ENCODE results near the gene DAAM1. TPM values are rescaled to one million over a fixed set of nuclear protein-coding genes. Genes with fewer than 3 reads are reported as not detected.

DAAM1 gene
- total RNA-seq, 1 donor from 2014 or later, result 146 TPM

DNA sequence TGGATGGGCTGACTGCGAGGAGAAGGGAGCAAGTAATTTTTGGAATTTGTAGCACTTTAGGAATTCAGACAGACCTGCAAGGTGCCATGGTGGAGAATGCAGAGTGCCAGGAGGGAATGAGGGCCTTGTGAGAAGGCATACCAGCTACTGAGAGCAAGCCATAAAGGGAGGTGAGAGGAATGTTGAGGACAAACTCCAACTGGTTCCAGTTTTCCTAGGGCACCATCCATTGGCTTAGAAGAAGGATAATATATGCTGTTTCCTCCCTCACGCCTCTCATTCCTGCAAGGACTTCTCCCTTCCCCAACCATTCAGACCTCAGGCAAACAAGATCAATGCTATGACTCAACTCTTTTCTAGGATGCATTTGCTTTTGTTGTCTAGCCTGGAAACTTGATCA, 11.2 kb upstream of the DAAM1 start:
- Mint-ChIP-seq H3K36me3 (ENCODE audit: unreplicated experiment) (no peaks in the 10 kb centered on the region), H3K9me3 (ENCODE audit: unreplicated experiment) (no peaks in the 10 kb centered on the region), H3K4me1 (ENCODE audit: low read depth, unreplicated experiment) (no peaks in the 10 kb centered on the region), H3K27me3 (ENCODE audit: unreplicated experiment) (no peaks in the 10 kb centered on the region), H3K4me3 (ENCODE audit: unreplicated experiment) (no peak overlapping the region), H3K27ac (ENCODE audit: unreplicated experiment) (no peak overlapping the region)
- no peak for TF ChIP-seq CTCF (IDR thresholded peaks at IDR 0.05; ENCODE audit: partially characterized antibody, unreplicated experiment)
- no peak for DNase-seq

DNA sequence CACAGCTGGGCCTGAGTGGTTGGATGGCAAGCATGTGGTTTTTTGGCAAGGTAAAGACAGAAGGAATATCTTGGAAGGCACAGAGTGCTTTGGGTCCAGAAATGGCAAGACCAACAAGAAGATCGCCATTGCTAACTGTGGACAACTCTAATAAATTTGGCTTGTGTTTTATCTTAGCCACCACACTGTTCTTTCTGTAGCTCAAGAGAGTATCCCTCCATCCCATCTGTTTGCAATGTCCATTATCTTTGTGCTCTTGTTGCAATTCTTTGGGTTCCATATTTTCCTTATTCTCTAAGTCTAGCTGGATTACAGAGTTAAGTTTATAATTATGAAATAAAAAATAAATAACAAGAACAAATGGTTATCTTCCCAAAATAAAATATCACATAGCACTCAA, 6.7 kb upstream of the DAAM1 start:
- Mint-ChIP-seq H3K4me3 (ENCODE audit: unreplicated experiment) (no peak overlapping the region), H3K36me3 (ENCODE audit: unreplicated experiment) (no peaks in the 10 kb centered on the region)

DNA sequence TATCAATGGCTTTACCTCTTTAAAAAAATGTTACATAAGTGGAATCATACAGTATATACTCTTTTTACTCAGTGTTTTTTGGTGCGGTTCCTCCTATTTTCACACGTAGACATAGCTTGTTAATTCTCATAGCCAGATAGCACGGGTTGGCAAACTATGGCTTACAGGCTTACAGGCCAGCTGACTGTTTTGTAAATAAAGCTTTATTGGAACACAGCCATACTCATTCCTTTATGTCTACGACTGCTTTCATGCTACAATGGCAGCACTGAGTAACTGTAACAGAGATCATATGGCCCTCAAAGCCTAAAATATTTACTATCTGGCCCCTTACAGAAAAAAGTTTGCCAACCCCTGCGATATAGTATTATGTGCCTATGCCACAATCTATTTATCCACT, 5.8 kb upstream of the DAAM1 start:
- Mint-ChIP-seq H3K4me3 (ENCODE audit: unreplicated experiment) (no peak overlapping the region), H3K36me3 (ENCODE audit: unreplicated experiment) (no peaks in the 10 kb centered on the region), H3K4me1 (ENCODE audit: low read depth, unreplicated experiment) (peaks cover 5% of the 10 kb centered on the region), H3K9me3 (ENCODE audit: unreplicated experiment) (peaks cover 2% of the 10 kb centered on the region), H3K27ac (ENCODE audit: unreplicated experiment) (no peak overlapping the region), H3K27me3 (ENCODE audit: unreplicated experiment) (peaks cover 3% of the 10 kb centered on the region)
- no peak for TF ChIP-seq CTCF (IDR thresholded peaks at IDR 0.05; ENCODE audit: partially characterized antibody, unreplicated experiment)
- DNase-seq, result no peak

More for the DNA sequence above, 6.7 kb upstream of the DAAM1 start:
- H3K9me3 Mint-ChIP-seq (ENCODE audit: unreplicated experiment), result no peaks in the 10 kb centered on the region
- peaks cover 2% of the 10 kb centered on the region for H3K4me1 Mint-ChIP-seq (ENCODE audit: low read depth, unreplicated experiment)
- H3K27ac Mint-ChIP-seq (ENCODE audit: unreplicated experiment), result no peak overlapping the region
- TF ChIP-seq CTCF (IDR thresholded peaks at IDR 0.05; ENCODE audit: partially characterized antibody, unreplicated experiment), result no peak
- no peaks in the 10 kb centered on the region for H3K27me3 Mint-ChIP-seq (ENCODE audit: unreplicated experiment)
- DNase-seq, result no peak

GRCh38 chr14:59183150-59183549, 5.3 kb upstream of the DAAM1 start:
- H3K27me3 Mint-ChIP-seq (ENCODE audit: unreplicated experiment), result peaks cover 4% of the 10 kb centered on the region
- H3K27ac Mint-ChIP-seq (ENCODE audit: unreplicated experiment), result no peak overlapping the region
- no peak for TF ChIP-seq CTCF (IDR thresholded peaks at IDR 0.05; ENCODE audit: partially characterized antibody, unreplicated experiment)
- H3K36me3 Mint-ChIP-seq (ENCODE audit: unreplicated experiment), result no peaks in the 10 kb centered on the region
- peaks cover 5% of the 10 kb centered on the region for H3K4me1 Mint-ChIP-seq (ENCODE audit: low read depth, unreplicated experiment)
- H3K9me3 Mint-ChIP-seq (ENCODE audit: unreplicated experiment), result peaks cover 5% of the 10 kb centered on the region
- no peak overlapping the region for H3K4me3 Mint-ChIP-seq (ENCODE audit: unreplicated experiment)
- no peak for DNase-seq

GRCh38 chr14:59184396-59184795, 4.1 kb upstream of the DAAM1 start:
- Mint-ChIP-seq H3K36me3 (ENCODE audit: unreplicated experiment) (no peaks in the 10 kb centered on the region), H3K4me1 (ENCODE audit: low read depth, unreplicated experiment) (peaks cover 5% of the 10 kb centered on the region), H3K9me3 (ENCODE audit: unreplicated experiment) (peaks cover 7% of the 10 kb centered on the region), H3K27me3 (ENCODE audit: unreplicated experiment) (peaks cover 5% of the 10 kb centered on the region), H3K27ac (ENCODE audit: unreplicated experiment) (no peak overlapping the region), H3K4me3 (ENCODE audit: unreplicated experiment) (no peak overlapping the region)
- no peak for DNase-seq
- TF ChIP-seq CTCF (IDR thresholded peaks at IDR 0.05; ENCODE audit: partially characterized antibody, unreplicated experiment), result no peak

All from glutamatergic neuron (in vitro differentiated cells).